OCI-LY3 (cell line): ENCODE results near the gene UGT1A10.

Experiments
- CTCF ChIP-seq: fragments of 200-600, 300-600 bp; sonication (generic); IDR thresholded peaks from 2 replicates; pipeline ENCODE4 v1.5.1; 2014; ENCODE audit warnings: antibody characterized with exemption, low read length, low read depth
- EZH2phosphoT487 ChIP-seq: fragments of 200-600 bp; shearing (Covaris generic); IDR thresholded peaks from 2 replicates; pipeline ENCODE4 v1.6.1; 2018; ENCODE audit warnings: antibody characterized with exemption, mixed run types, low read depth

- TF ChIP-seq CTCF (no peak), EZH2phosphoT487 (no peak)
Observed at GRCh38 chr2:233796254-233796653, 160.0 kb downstream of the UGT1A10 start.
